Transverse colon (tissue), 4 donors: Measurements from ENCODE around the gene CRTC3. TPM values are rescaled to one million over a fixed set of nuclear protein-coding genes. Genes with fewer than 3 reads are reported as not detected.
A peak's percentile ranks its signal among the peaks of the same experiment; 100 is the strongest.

Source experiments
- DNase-seq: peaks from one replicate; pipeline ENCODE4 v3.0.0-alpha.2; 2019
- H3K27ac ChIP-seq, 4 donors: fragments of 200-600 bp; sonication (generic); 2 replicates each; pipeline ENCODE4 v1.5.1; 2016 to 2018; ENCODE audit warnings: inconsistent platforms in 4 of 4
- H3K27me3 ChIP-seq: fragments of 200-600 bp; sonication (generic); 2 replicates; pipeline ENCODE4 v1.5.1; 2017; ENCODE audit warnings: inconsistent platforms
- H3K36me3 ChIP-seq, 4 donors: fragments of 200-600 bp; sonication (generic); 2 replicates each; pipeline ENCODE4 v1.5.1; 2017 to 2019; ENCODE audit warnings: inconsistent platforms in 4 of 4
- H3K4me1 ChIP-seq, 4 donors: fragments of 200-600 bp; sonication (generic); 2 replicates each; pipeline ENCODE4 v1.5.1; 2017 to 2020; ENCODE audit warnings: inconsistent platforms in 4 of 4
- H3K4me3 ChIP-seq, 4 donors: fragments of 200-600 bp; sonication (generic); 1 replicate in 1 of 4; 2 replicates in 3 of 4; pipeline versions ENCODE4 v1.5.1 to v1.6.1; 2017 to 2019; ENCODE audit warnings: inconsistent platforms in 4 of 4
- H3K9me3 ChIP-seq, 2 donors: fragments of 200-600 bp; sonication (generic); 2 replicates each; pipeline ENCODE4 v1.5.1; 2017 to 2019; ENCODE audit warnings: inconsistent platforms in 2 of 2
- CTCF ChIP-seq, 5 experiments: fragments of 200-600 bp in 3 of 5; fragments of 450-650 bp in 2 of 5; sonication (generic) in 3 of 5; IDR thresholded peaks; 1 replicate in 2 of 5; 2 replicates in 3 of 5; pipeline ENCODE4 v1.5.1; 2016 to 2017; ENCODE audit warnings: antibody characterized with exemption in 5 of 5, inconsistent platforms in 3 of 5, mild to moderate bottlenecking in 2 of 5, moderate library complexity in 1 of 5
- EP300 ChIP-seq: sonication (generic); formaldehyde crosslinking; IDR thresholded peaks from one replicate; pipeline ENCODE4 v1.6.1; 2017; ENCODE audit warnings: antibody characterized with exemption, low read depth
- POLR2A ChIP-seq: fragments of 450-650 bp; IDR thresholded peaks from one replicate; pipeline ENCODE4 v1.6.1; 2016; ENCODE audit warnings: antibody characterized with exemption, mild to moderate bottlenecking, moderate library complexity
- POLR2AphosphoS5 ChIP-seq, 3 donors: sonication (generic); formaldehyde crosslinking; IDR thresholded peaks; one replicate each; pipeline ENCODE4 v1.6.1; 2016; ENCODE audit warnings: antibody characterized with exemption in 3 of 3
- WGBS, 2 donors: methylation state at CpG; one replicate each; pipeline ENCODE4 v1.1.5; 2018; ENCODE audit warnings: low coverage in 1 of 2; 5-methylcytosine and 5-hydroxymethylcytosine counted together
- in situ Hi-C, 4 donors: fragments of 200-750 bp; cut with MboI; loops; one replicate each; pipeline versions ENCODE4 v1.15.0 to v1.15.1; 2017; ENCODE audit warnings: low sequenced_read_pairs in 3 of 4, low pct_ligation_motif_present in 1 of 4, low pct_unique_long_range_greater_than_20kb in 1 of 4
- intact Hi-C: fragments of 100-400 bp; cut with DNase I; formaldehyde crosslinking; loops from one replicate; pipeline ENCODE4 v1.15.1; 2023; ENCODE audit warnings: low total_unique reads
- total RNA-seq, 4 donors: library from RNA; depleted of rRNA; stranded (reverse); fragments of >200 nt; gene quantifications; one replicate each; pipeline ENCODE4 v1.1.0, GENCODE V29; 2016

CRTC3 gene
- total RNA-seq, 4 donors from 2014 or later = 23.0 to 35.9 (median 24.1) TPM

- Histone ChIP-seq H3K36me3 (peaks cover 0 to 9% (median 4%) of the 10 kb centered on the region in 4 donors), H3K27me3 (no peaks in the 10 kb centered on the region), H3K4me3 (no peak overlapping the region), H3K9me3 (no peaks in the 10 kb centered on the region), H3K4me1 (peaks cover 0 to 17% (median 9%) of the 10 kb centered on the region in 4 donors), H3K27ac (no peak overlapping the region)
- no peak for DNase-seq
- no peak for TF ChIP-seq POLR2AphosphoS5 (IDR thresholded peaks at IDR 0.05)
- no peak for TF ChIP-seq CTCF (IDR thresholded peaks at IDR 0.05)
- no peak for TF ChIP-seq POLR2A
- TF ChIP-seq EP300 = no peak
- no CpG with 5 or more reads among the region's 2 CpGs for WGBS, 2 donors
- intact Hi-C loops (no loop called here), in situ Hi-C loops (loop anchor here in 3 of 4 donors (5.0 to 10.0 kb wide), 3 partner anchors 47 to 240 kb away; partner anchors contain the start of gene FES (in 1 of the 3))
These were observed 117.6 kb downstream of the CRTC3 start for GRCh38 chr15:90647326-90647725.

- Histone ChIP-seq H3K36me3 (no peaks in the 10 kb centered on the region), H3K27me3 (no peaks in the 10 kb centered on the region), H3K27ac (peak overlapping the region; percentile 43 to 72 (median 60)), H3K4me1 (peaks cover 0 to 17% (median 9%) of the 10 kb centered on the region in 4 donors), H3K4me3 (peak overlapping the region in 1 of 4 donors; percentile 16), H3K9me3 (no peaks in the 10 kb centered on the region)
- in situ Hi-C loops (loop anchor here in 3 of 4 donors (5.0 to 10.0 kb wide), 3 partner anchors 46 to 239 kb away; partner anchors contain the start of gene FES (in 1 of the 3)), intact Hi-C loops (loop anchor here (1.0 kb wide), 1 partner anchor 237 kb away; no protein-coding TSS in a partner anchor)
- 11 to 24% methylated on average over 2 to 14 of the region's 14 CpGs for WGBS, 2 donors
- TF ChIP-seq EP300 = peak; percentile 49
- TF ChIP-seq POLR2A = no peak
- TF ChIP-seq POLR2AphosphoS5 (IDR thresholded peaks at IDR 0.05) = peak; percentile 8 to 61 (median 19)
- TF ChIP-seq CTCF (IDR thresholded peaks at IDR 0.05) = peak; percentile 85 to 95 (median 89)
- peak; percentile 67 for DNase-seq
These were observed 118.7 kb downstream of the CRTC3 start for GRCh38 chr15:90648137-90649070.

GRCh38 chr15:90650117-90650955, 120.6 kb downstream of the CRTC3 start:
- TF ChIP-seq CTCF (IDR thresholded peaks at IDR 0.05) = no peak
- no peak for TF ChIP-seq POLR2A
- no peaks in the 10 kb centered on the region for H3K27me3 ChIP-seq
- 40 to 74% methylated on average over 1 to 8 of the region's 8 CpGs for WGBS, 2 donors
- DNase-seq = no peak
- no peaks in the 10 kb centered on the region for H3K36me3 ChIP-seq
- H3K9me3 ChIP-seq = no peaks in the 10 kb centered on the region
- H3K27ac ChIP-seq = no peak overlapping the region
- in situ Hi-C loops (loop anchor here in 1 of 4 donors (25.0 kb wide), 1 partner anchor 237 kb away; the partner anchor contains the start of gene FES), intact Hi-C loops (no loop called here)
- no peak overlapping the region for H3K4me3 ChIP-seq
- peaks cover 0 to 23% (median 9%) of the 10 kb centered on the region in 4 donors for H3K4me1 ChIP-seq
